Esophagus (tissue), 2 donors: ENCODE results near the gene DHX35. TPM values are rescaled to one million over a fixed set of nuclear protein-coding genes. Genes with fewer than 3 reads are reported as not detected.
A peak's percentile ranks its signal among the peaks of the same experiment; 100 is the strongest.
"Not testable (repeated sequence)": the region's sequence is repeated elsewhere in the genome, so short reads cannot be mapped to it uniquely, and the experiment has no call there.

ENCODE experiments used
- H3K27ac ChIP-seq, 2 donors: one replicate each; pipeline ENCODE4 v1.5.1; 2013; ENCODE audit warnings: low read depth in 2 of 2, mild to moderate bottlenecking in 2 of 2, inconsistent platforms in 1 of 2, low read length in 1 of 2, moderate library complexity in 1 of 2
- H3K27me3 ChIP-seq, 2 donors: one replicate each; pipeline ENCODE4 v1.6.1; 2013; ENCODE audit warnings: low read length in 2 of 2, control low read depth in 1 of 2, mild to moderate bottlenecking in 1 of 2; ENCODE audit not compliant: insufficient read depth in 2 of 2, control insufficient read depth in 1 of 2
- H3K36me3 ChIP-seq, 2 donors: one replicate each; pipeline ENCODE4 v1.6.1; 2013; ENCODE audit warnings: low read length in 1 of 2; ENCODE audit not compliant: control insufficient read depth in 2 of 2, insufficient read depth in 2 of 2
- H3K4me1 ChIP-seq, 2 donors: one replicate each; pipeline ENCODE4 v1.6.1; 2013; ENCODE audit warnings: low read length in 1 of 2; ENCODE audit not compliant: control insufficient read depth in 2 of 2, insufficient read depth in 2 of 2
- H3K4me3 ChIP-seq, 2 donors: one replicate each; pipeline ENCODE4 v1.5.1; 2013; ENCODE audit warnings: low read length in 2 of 2, mild to moderate bottlenecking in 2 of 2, low read depth in 1 of 2, moderate library complexity in 1 of 2
- H3K9me3 ChIP-seq, 2 donors: one replicate each; pipeline ENCODE4 v1.6.1; 2013; ENCODE audit warnings: mild to moderate bottlenecking in 2 of 2, low read depth in 1 of 2, low read length in 1 of 2, moderate library complexity in 1 of 2; ENCODE audit not compliant: control insufficient read depth in 2 of 2, insufficient read depth in 1 of 2
- WGBS, 2 donors: extraction: QIAGEN DNeasy Blood & Tissue Kit; methylation state at CpG; one replicate each; pipeline ENCODE4 v1.1.7; 2013; 5-methylcytosine and 5-hydroxymethylcytosine counted together
- polyA plus RNA-seq, 2 donors: library from polyadenylated mRNA; stranded (reverse); fragments of 200-250 nt; gene quantifications; one replicate each; pipeline ENCODE4 v1.2.3, GENCODE V29; 2013
- donor health status: healthy with polysubstance abuse.
- donor health status: Bipolar disorder and iron deficiency.

Gene DHX35
- polyA plus RNA-seq, 2 donors: 6.5 to 9.6 TPM

GRCh38 chr20:38986663-38987062, 24.5 kb downstream of the DHX35 start:
- Histone ChIP-seq H3K4me1 (peaks cover 0 to 3% of the 10 kb centered on the region in 2 donors), H3K27ac (peak overlapping the region; percentile 69 to 70)
- 66 to 85% methylated on average over 2 of the region's 2 CpGs for WGBS, 2 donors

DNA sequence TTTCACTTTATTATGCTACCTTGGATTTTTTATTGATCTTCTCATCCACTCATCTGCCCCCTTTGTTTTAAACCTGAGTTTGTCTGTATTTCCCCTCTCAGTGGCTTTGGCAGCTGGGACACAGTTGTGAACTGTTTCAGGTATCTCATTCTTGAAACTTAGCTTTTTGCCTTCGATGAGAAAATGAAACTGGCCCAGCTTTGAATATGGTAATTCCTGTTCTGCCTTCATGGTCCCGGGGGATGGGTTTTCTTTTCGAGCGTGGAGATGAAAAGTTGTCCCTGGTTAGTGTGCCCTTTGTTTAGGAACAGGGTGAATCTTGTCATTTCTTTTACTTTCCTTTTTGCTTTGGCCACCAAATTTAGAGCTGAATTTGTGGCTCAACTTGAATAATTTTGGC, 25.6 kb downstream of the DHX35 start:
- Histone ChIP-seq H3K27me3 (no peaks in the 10 kb centered on the region), H3K27ac (no peak overlapping the region), H3K9me3 (no peaks in the 10 kb centered on the region), H3K4me1 (peaks cover 0 to 3% of the 10 kb centered on the region in 2 donors), H3K36me3 (no peaks in the 10 kb centered on the region), H3K4me3 (no peak overlapping the region)
- 79 to 84% methylated on average over 4 of the region's 4 CpGs for WGBS, 2 donors

More at GRCh38 chr20:38986663-38987062, 24.5 kb downstream of the DHX35 start:
- H3K27me3 ChIP-seq: no peaks in the 10 kb centered on the region
- H3K9me3 ChIP-seq: no peaks in the 10 kb centered on the region
- H3K4me3 ChIP-seq: no peak overlapping the region
- no peaks in the 10 kb centered on the region for H3K36me3 ChIP-seq

GRCh38 chr20:38990728-38991127, 28.6 kb downstream of the DHX35 start:
- no peak overlapping the region for H3K4me3 ChIP-seq
- no peak overlapping the region for H3K27ac ChIP-seq
- WGBS, 2 donors: 94 to 100% methylated on average over 1 of the region's 1 CpG
- H3K9me3 ChIP-seq: no peaks in the 10 kb centered on the region
- H3K4me1 ChIP-seq: peaks cover 0 to 3% of the 10 kb centered on the region in 2 donors
- peaks cover under 1 to 2% of the 10 kb centered on the region in 2 donors for H3K36me3 ChIP-seq
- H3K27me3 ChIP-seq: no peaks in the 10 kb centered on the region

GRCh38 chr20:38991814-38992704, 29.9 kb downstream of the DHX35 start:
- Histone ChIP-seq H3K36me3 (peaks cover 3% of the 10 kb centered on the region in 2 donors), H3K4me1 (no peaks in the 10 kb centered on the region), H3K4me3 (no peak overlapping the region), H3K27me3 (no peaks in the 10 kb centered on the region), H3K9me3 (no peaks in the 10 kb centered on the region), H3K27ac (peak overlapping the region in 1 of 2 donors; percentile 31)
- 69 to 77% methylated on average over 5 of the region's 5 CpGs for WGBS, 2 donors

DNA sequence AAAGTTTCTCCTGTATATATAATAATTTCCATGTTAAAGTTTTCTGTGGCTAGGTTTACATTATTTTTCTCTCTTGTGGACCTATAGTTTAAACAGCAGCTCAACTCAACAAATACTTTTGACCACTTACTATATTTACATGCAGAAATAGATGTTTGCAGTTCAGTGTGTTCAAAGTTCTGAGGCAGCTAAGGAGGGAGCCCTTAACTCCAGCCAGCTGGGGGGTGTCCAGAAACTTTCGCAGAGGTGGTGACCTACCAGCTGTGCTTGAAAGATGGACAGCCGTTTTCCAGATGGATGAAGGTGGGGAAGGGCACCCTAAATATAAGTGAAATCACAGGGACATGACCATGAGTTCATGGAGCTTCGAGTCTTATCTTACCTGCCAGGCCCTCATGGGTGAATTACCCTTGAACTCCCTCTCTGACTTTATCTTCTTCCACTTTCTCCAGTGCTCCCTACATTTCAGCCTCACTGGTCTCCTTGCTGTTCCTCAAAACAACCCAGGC, 33.4 kb downstream of the DHX35 start:
- Histone ChIP-seq H3K9me3 (no peaks in the 10 kb centered on the region), H3K4me3 (no peak overlapping the region), H3K4me1 (no peaks in the 10 kb centered on the region), H3K27ac (no peak overlapping the region), H3K27me3 (no peaks in the 10 kb centered on the region), H3K36me3 (peaks cover 3 to 11% of the 10 kb centered on the region in 2 donors)
- WGBS, 2 donors: 78 to 81% methylated on average over 3 of the region's 3 CpGs

- H3K27ac ChIP-seq, H3K9me3 ChIP-seq, H3K27me3 ChIP-seq, H3K4me1 ChIP-seq, H3K4me3 ChIP-seq: not testable (repeated sequence)
- WGBS, 2 donors: 91 to 97% methylated on average over 1 of the region's 1 CpG
- H3K36me3 ChIP-seq: peaks cover 5 to 11% of the 10 kb centered on the region in 2 donors
Measured at GRCh38 chr20:38996866-38997265, 34.7 kb downstream of the DHX35 start.

- Histone ChIP-seq H3K27ac (no peak overlapping the region), H3K4me1 (no peaks in the 10 kb centered on the region), H3K9me3 (no peaks in the 10 kb centered on the region), H3K4me3 (no peak overlapping the region), H3K36me3 (peaks cover 9 to 15% of the 10 kb centered on the region in 2 donors), H3K27me3 (no peaks in the 10 kb centered on the region)
- 82 to 90% methylated on average over 8 of the region's 8 CpGs for WGBS, 2 donors
Measured at GRCh38 chr20:38997622-38998021, 35.5 kb downstream of the DHX35 start.

- Histone ChIP-seq H3K36me3 (peaks cover 11 to 15% of the 10 kb centered on the region in 2 donors), H3K9me3 (no peaks in the 10 kb centered on the region), H3K27ac (no peak overlapping the region), H3K27me3 (no peaks in the 10 kb centered on the region), H3K4me1 (peaks cover 0 to 1% of the 10 kb centered on the region in 2 donors), H3K4me3 (no peak overlapping the region)
- 86 to 88% methylated on average over 3 of the region's 3 CpGs for WGBS, 2 donors
Measured at GRCh38 chr20:38999217-38999616, 37.1 kb downstream of the DHX35 start.

- no peak overlapping the region for H3K4me3 ChIP-seq
- H3K36me3 ChIP-seq: peaks cover 11 to 15% of the 10 kb centered on the region in 2 donors
- H3K9me3 ChIP-seq: no peaks in the 10 kb centered on the region
- WGBS, 2 donors: 91 to 92% methylated on average over 6 of the region's 6 CpGs
- no peaks in the 10 kb centered on the region for H3K27me3 ChIP-seq
- no peak overlapping the region for H3K27ac ChIP-seq
- peaks cover 0 to 4% of the 10 kb centered on the region in 2 donors for H3K4me1 ChIP-seq
Measured at GRCh38 chr20:38999965-39000910, 38.1 kb downstream of the DHX35 start.
